Epithelial cell of esophagus (primary cell): ENCODE data around the gene C1orf185.
"Not testable (repeated sequence)": the region's sequence is repeated elsewhere in the genome, so short reads cannot be mapped to it uniquely, and the experiment has no call there.

Experiments used
- DNase-seq: peaks from one replicate; pipeline ENCODE4 v3.0.0; 2010; ENCODE audit warnings: low read depth
- H3K4me3 ChIP-seq: 2 replicates; pipeline ENCODE4 v1.5.1; 2011; ENCODE audit warnings: mild to moderate bottlenecking, low read length, control low read depth
- CTCF ChIP-seq: IDR thresholded peaks from 2 replicates; pipeline ENCODE4 v1.5.1; 2011; ENCODE audit warnings: low read depth, mild to moderate bottlenecking, low read length, control low read depth, inconsistent platforms; ENCODE audit not compliant: insufficient read depth; ENCODE audit errors: missing control alignments

C1orf185 gene

GRCh38 chr1:51100264-51100880 is 1.7 kb upstream of the C1orf185 start:
- no peak for TF ChIP-seq CTCF
- no peak overlapping the region for H3K4me3 ChIP-seq
- DNase-seq = no peak

- no peak overlapping the region for H3K4me3 ChIP-seq
- no peak for TF ChIP-seq CTCF
- DNase-seq = no peak
Measured at GRCh38 chr1:51114137-51114536, 12.1 kb downstream of the C1orf185 start.

- TF ChIP-seq CTCF = no peak
- no peak for DNase-seq
- no peak overlapping the region for H3K4me3 ChIP-seq
Measured at GRCh38 chr1:51115714-51116404, 13.8 kb downstream of the C1orf185 start.

GRCh38 chr1:51119331-51119730 is 17.3 kb downstream of the C1orf185 start:
- no peak overlapping the region for H3K4me3 ChIP-seq
- DNase-seq = no peak
- no peak for TF ChIP-seq CTCF

- H3K4me3 ChIP-seq = no peak overlapping the region
- DNase-seq = no peak
- no peak for TF ChIP-seq CTCF
Measured at GRCh38 chr1:51120629-51121028, 18.6 kb downstream of the C1orf185 start.

- not testable (repeated sequence) for H3K4me3 ChIP-seq, DNase-seq
Measured at GRCh38 chr1:51127152-51127551, 25.1 kb downstream of the C1orf185 start.

GRCh38 chr1:51131185-51131584 is 29.2 kb downstream of the C1orf185 start:
- no peak overlapping the region for H3K4me3 ChIP-seq
- TF ChIP-seq CTCF = no peak
- DNase-seq = no peak
